SK-N-SH (cell line): ENCODE results near the gene ADGRL4. TPM values are rescaled to one million over a fixed set of nuclear protein-coding genes. Genes with fewer than 3 reads are reported as not detected.

Experiments used
- CTCF ChIA-PET: fragments of 300-600, 350-600 bp; formaldehyde crosslinking; extraction: SDS; loops from one replicate; lab custom pipeline; 2021; lab: Yijun Ruan, JAX
- POLR2A ChIA-PET: fragments of 350-600 bp; sonication (Branson Sonifier 250); formaldehyde crosslinking; extraction: SDS; loops from one replicate; lab custom pipeline; 2020; ENCODE audit warnings: antibody characterized with exemption, inconsistent platforms; lab: Yijun Ruan, JAX
- DNase-seq: peaks from one replicate; pipeline ENCODE4 v3.0.0; 2012
- H2AFZ ChIP-seq: fragments of 200-600 bp; sonication (generic); 2 replicates; pipeline ENCODE4 v1.8.1; 2016; ENCODE audit warnings: antibody characterized with exemption, mild to moderate bottlenecking, low read depth
- H3F3A ChIP-seq: fragments of 200-600 bp; sonication (generic); replicated peaks from 2 replicates; pipeline ENCODE3; 2016; ENCODE audit warnings: antibody characterized with exemption, mild to moderate bottlenecking; ENCODE audit not compliant: insufficient read depth
- H3K27ac ChIP-seq, 2 experiments: fragments of 200-500 bp in 1 of 2; fragments of 200-600 bp in 1 of 2; sonication (Bioruptor generic) in 1 of 2; sonication (generic), shearing (Covaris generic) in 1 of 2; 2 replicates each; pipeline versions ENCODE4 v1.5.1 to v1.6.1; 2014 to 2016; ENCODE audit warnings: low read depth in 2 of 2, inconsistent platforms in 1 of 2, low read length in 1 of 2, mild to moderate bottlenecking in 1 of 2, mixed read lengths in 1 of 2
- H3K27me3 ChIP-seq: fragments of 200-600 bp; sonication (generic), shearing (Covaris generic); 2 replicates; pipeline ENCODE4 v1.6.1; 2016; ENCODE audit warnings: mixed run types; ENCODE audit not compliant: insufficient read depth
- H3K36me3 ChIP-seq, 2 experiments: fragments of 200-500 bp in 1 of 2; fragments of 200-600 bp in 1 of 2; sonication (Bioruptor generic) in 1 of 2; sonication (generic) in 1 of 2; replicated peaks in 1 of 2; 2 replicates each; pipeline versions ENCODE3 to v1.5.1; 2014 to 2016; ENCODE audit warnings: low read length in 1 of 2, mild to moderate bottlenecking in 1 of 2; ENCODE audit not compliant: insufficient read depth in 2 of 2, control insufficient read depth in 1 of 2
- H3K4me1 ChIP-seq, 2 experiments: fragments of 200-500 bp in 1 of 2; fragments of 200-600 bp in 1 of 2; sonication (Bioruptor generic) in 1 of 2; sonication (generic), shearing (Covaris generic) in 1 of 2; 2 replicates each; pipeline versions ENCODE4 v1.5.1 to v1.6.1; 2014 to 2016; ENCODE audit warnings: low read depth in 1 of 2, low read length in 1 of 2, mixed run types in 1 of 2; ENCODE audit not compliant: insufficient read depth in 2 of 2, control insufficient read depth in 1 of 2
- H3K4me2 ChIP-seq: fragments of 200-600 bp; sonication (generic), shearing (Covaris generic); 2 replicates; pipeline ENCODE4 v1.6.1; 2017; ENCODE audit warnings: mixed run types
- H3K4me3 ChIP-seq, 2 experiments: fragments of 200-500 bp in 1 of 2; fragments of 200-600 bp in 1 of 2; sonication (Bioruptor generic) in 1 of 2; sonication (generic), shearing (Covaris generic) in 1 of 2; 2 replicates each; pipeline versions ENCODE4 v1.5.1 to v1.8.1; 2014 to 2016; ENCODE audit warnings: low read depth in 2 of 2, inconsistent platforms in 1 of 2, low read length in 1 of 2, mild to moderate bottlenecking in 1 of 2, mixed read lengths in 1 of 2, moderate library complexity in 1 of 2
- H3K79me2 ChIP-seq: fragments of 200-600 bp; sonication (generic); 2 replicates; pipeline ENCODE4 v1.8.1; 2017; ENCODE audit warnings: mild to moderate bottlenecking; ENCODE audit not compliant: insufficient read depth
- H3K9ac ChIP-seq: fragments of 200-600 bp; sonication (generic); 2 replicates; pipeline ENCODE4 v1.6.1; 2017; ENCODE audit warnings: mixed run types
- H3K9me2 ChIP-seq: fragments of 200-600 bp; sonication (generic); 2 replicates; pipeline ENCODE4 v1.6.1; 2017; ENCODE audit warnings: mixed run types
- H3K9me3 ChIP-seq: fragments of 200-600 bp; sonication (generic); 2 replicates; pipeline ENCODE4 v1.6.1; 2017; ENCODE audit warnings: mixed run types, mild to moderate bottlenecking, moderate library complexity
- H4K20me1 ChIP-seq: fragments of 200-600 bp; sonication (generic); 2 replicates; pipeline ENCODE4 v1.6.1; 2017; ENCODE audit warnings: mild to moderate bottlenecking, mixed run types; ENCODE audit not compliant: insufficient read depth
- CHD2 ChIP-seq: fragments of 150-350 bp; IDR thresholded peaks from 2 replicates; pipeline ENCODE4 v1.6.1; 2018; ENCODE audit warnings: low read length; ENCODE audit not compliant: partially characterized antibody
- ELF1 ChIP-seq: IDR thresholded peaks from 2 replicates; pipeline ENCODE4 v1.4.0; 2012
- EP300 ChIP-seq, 2 experiments: IDR thresholded peaks; 2 replicates each; pipeline versions ENCODE4 v1.4.0 to v1.6.1; 2012; ENCODE audit warnings: borderline replicate concordance in 1 of 2, low read depth in 1 of 2, low read length in 1 of 2
- FOSL2 ChIP-seq: IDR thresholded peaks from 2 replicates; pipeline ENCODE4 v1.4.0; 2012; ENCODE audit warnings: low read depth, mild to moderate bottlenecking, moderate library complexity, borderline replicate concordance
- FOXJ3 ChIP-seq: sonication (generic); formaldehyde crosslinking; IDR thresholded peaks from 2 replicates; pipeline ENCODE4 v1.5.1; 2020; ENCODE audit warnings: mild to moderate bottlenecking, missing genetic modification reagents
- GABPA ChIP-seq: IDR thresholded peaks from 2 replicates; pipeline ENCODE4 v1.4.0; 2012; ENCODE audit warnings: low read depth, mild to moderate bottlenecking
- GATA2 ChIP-seq: sonication (generic); formaldehyde crosslinking; IDR thresholded peaks from 2 replicates; pipeline ENCODE4 v1.5.0; 2020; ENCODE audit warnings: mild to moderate bottlenecking, missing genetic modification reagents
- MEF2A ChIP-seq: IDR thresholded peaks from 2 replicates; pipeline ENCODE4 v1.4.0; 2012; ENCODE audit warnings: low read depth, borderline replicate concordance
- MXI1 ChIP-seq: IDR thresholded peaks from 2 replicates; pipeline ENCODE4 v1.6.1; 2012; ENCODE audit warnings: mild to moderate bottlenecking, low read depth, low read length, improper control_type of control experiment
- NFIC ChIP-seq: IDR thresholded peaks from 2 replicates; pipeline ENCODE4 v1.4.0; 2012; ENCODE audit warnings: borderline replicate concordance
- NRF1 ChIP-seq: IDR thresholded peaks from 2 replicates; pipeline ENCODE4 v1.6.1; 2012; ENCODE audit warnings: low read depth, mild to moderate bottlenecking, low read length
- POLR2AphosphoS5 ChIP-seq: IDR thresholded peaks from 2 replicates; pipeline ENCODE4 v1.6.1; 2012; ENCODE audit warnings: low read depth, low read length
- RAD21 ChIP-seq: IDR thresholded peaks from 2 replicates; pipeline ENCODE4 v1.6.1; 2012; ENCODE audit warnings: mild to moderate bottlenecking, low read length
- RFX5 ChIP-seq: IDR thresholded peaks from 2 replicates; pipeline ENCODE4 v1.6.1; 2012; ENCODE audit warnings: mild to moderate bottlenecking, improper control_type of control experiment, low read length
- RXRA ChIP-seq: IDR thresholded peaks from 2 replicates; pipeline ENCODE4 v1.4.0; 2012; ENCODE audit warnings: low read depth, mild to moderate bottlenecking, borderline replicate concordance
- SMC3 ChIP-seq: IDR thresholded peaks from 2 replicates; pipeline ENCODE4 v1.6.1; 2012; ENCODE audit warnings: low read depth, low read length, improper control_type of control experiment
- TAF1 ChIP-seq: IDR thresholded peaks from 2 replicates; pipeline ENCODE4 v1.6.1; 2012; ENCODE audit warnings: low read depth, mild to moderate bottlenecking, low read length, moderate library complexity, borderline replicate concordance
- TCF12 ChIP-seq: IDR thresholded peaks from 2 replicates; pipeline ENCODE4 v1.4.0; 2012
- WGBS: methylation state at CpG from one replicate; pipeline ENCODE4 v1.1.6; 2017; ENCODE audit warnings: low lambda C conversion rate; 5-methylcytosine and 5-hydroxymethylcytosine counted together
- polyA plus RNA-seq, 3 experiments: library from polyadenylated mRNA; depleted of rRNA; stranded (reverse); fragments of >200 nt; gene quantifications; 2 replicates each; pipeline ENCODE4 v1.2.3, GENCODE V29; 2012
- TF ChIP-seq, protein P1 (sequence below): IDR thresholded peaks from 2 replicates; pipeline ENCODE4 v1.4.0; 2012; ENCODE audit warnings: low read depth, borderline replicate concordance
- TF ChIP-seq, protein P2 (sequence below): fragments of 150-350 bp; IDR thresholded peaks from 2 replicates; pipeline ENCODE4 v1.6.1; 2017; ENCODE audit warnings: antibody characterized with exemption, low read length, low read depth, borderline replicate concordance
- TF ChIP-seq, protein P3 (sequence below): IDR thresholded peaks from 2 replicates; pipeline ENCODE4 v1.4.0; 2012; ENCODE audit warnings: low read depth
- TF ChIP-seq, protein P4 (sequence below): IDR thresholded peaks from 2 replicates; pipeline ENCODE4; 2012
- TF ChIP-seq, protein P5 (sequence below): IDR thresholded peaks from 2 replicates; pipeline ENCODE4 v1.6.1; 2012; ENCODE audit warnings: mild to moderate bottlenecking, low read depth, low read length, moderate library complexity

Gene ADGRL4
- polyA plus RNA-seq, 1 of the 3 experiments (the other 2 are of a cell fraction) = 0.30 TPM

DNA sequence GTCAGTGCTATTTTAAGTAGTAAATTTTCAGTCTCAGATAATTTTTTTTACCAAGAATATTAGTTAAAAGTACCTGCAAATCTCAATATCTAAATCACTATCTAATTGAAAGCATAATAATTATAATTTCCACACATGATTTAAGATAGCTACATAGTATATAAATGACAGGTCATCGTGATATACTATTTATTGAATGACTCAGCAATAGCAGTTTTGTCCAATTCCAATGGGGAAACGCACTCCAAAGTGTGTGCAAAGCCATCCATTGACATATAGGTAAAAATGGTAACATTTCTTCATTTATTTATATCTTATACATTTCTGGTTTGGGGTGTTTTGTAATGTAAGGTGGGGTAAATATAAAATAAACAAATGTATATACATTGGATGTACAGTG is 19.5 kb downstream of the ADGRL4 start:
- CTCF ChIA-PET = no interaction called here
- Histone ChIP-seq H3K4me1 (no peaks in the 10 kb centered on the region), H3K36me3 (no peaks in the 10 kb centered on the region), H3K4me3 (no peak overlapping the region), H3F3A (no peaks in the 10 kb centered on the region), H3K27ac (no peak overlapping the region), H3K4me2 (no peak overlapping the region), H3K27me3 (no peaks in the 10 kb centered on the region), H3K9me2 (no peaks in the 10 kb centered on the region), H4K20me1 (no peaks in the 10 kb centered on the region), H2AFZ (no peak overlapping the region), H3K9ac (no peak overlapping the region), H3K9me3 (no peaks in the 10 kb centered on the region), H3K79me2 (no peaks in the 10 kb centered on the region)
- POLR2A ChIA-PET = no interaction called here
- TF ChIP-seq EP300 (IDR thresholded peaks at IDR 0.05; ENCODE audit: borderline replicate concordance in 1 of 2, low read depth in 1 of 2, low read length in 1 of 2) (no peak), TCF12 (no peak), POLR2AphosphoS5 (no peak), RXRA (no peak), FOSL2 (no peak), ELF1 (no peak), CHD2 (no peak), GABPA (no peak), RAD21 (no peak), NFIC (no peak)
- TF ChIP-seq, protein P1, sequence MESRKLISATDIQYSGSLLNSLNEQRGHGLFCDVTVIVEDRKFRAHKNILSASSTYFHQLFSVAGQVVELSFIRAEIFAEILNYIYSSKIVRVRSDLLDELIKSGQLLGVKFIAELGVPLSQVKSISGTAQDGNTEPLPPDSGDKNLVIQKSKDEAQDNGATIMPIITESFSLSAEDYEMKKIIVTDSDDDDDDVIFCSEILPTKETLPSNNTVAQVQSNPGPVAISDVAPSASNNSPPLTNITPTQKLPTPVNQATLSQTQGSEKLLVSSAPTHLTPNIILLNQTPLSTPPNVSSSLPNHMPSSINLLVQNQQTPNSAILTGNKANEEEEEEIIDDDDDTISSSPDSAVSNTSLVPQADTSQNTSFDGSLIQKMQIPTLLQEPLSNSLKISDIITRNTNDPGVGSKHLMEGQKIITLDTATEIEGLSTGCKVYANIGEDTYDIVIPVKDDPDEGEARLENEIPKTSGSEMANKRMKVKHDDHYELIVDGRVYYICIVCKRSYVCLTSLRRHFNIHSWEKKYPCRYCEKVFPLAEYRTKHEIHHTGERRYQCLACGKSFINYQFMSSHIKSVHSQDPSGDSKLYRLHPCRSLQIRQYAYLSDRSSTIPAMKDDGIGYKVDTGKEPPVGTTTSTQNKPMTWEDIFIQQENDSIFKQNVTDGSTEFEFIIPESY = no peak
- TF ChIP-seq, protein P2, sequence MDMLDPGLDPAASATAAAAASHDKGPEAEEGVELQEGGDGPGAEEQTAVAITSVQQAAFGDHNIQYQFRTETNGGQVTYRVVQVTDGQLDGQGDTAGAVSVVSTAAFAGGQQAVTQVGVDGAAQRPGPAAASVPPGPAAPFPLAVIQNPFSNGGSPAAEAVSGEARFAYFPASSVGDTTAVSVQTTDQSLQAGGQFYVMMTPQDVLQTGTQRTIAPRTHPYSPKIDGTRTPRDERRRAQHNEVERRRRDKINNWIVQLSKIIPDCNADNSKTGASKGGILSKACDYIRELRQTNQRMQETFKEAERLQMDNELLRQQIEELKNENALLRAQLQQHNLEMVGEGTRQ = no peak
- TF ChIP-seq, protein P3, sequence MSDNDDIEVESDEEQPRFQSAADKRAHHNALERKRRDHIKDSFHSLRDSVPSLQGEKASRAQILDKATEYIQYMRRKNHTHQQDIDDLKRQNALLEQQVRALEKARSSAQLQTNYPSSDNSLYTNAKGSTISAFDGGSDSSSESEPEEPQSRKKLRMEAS = no peak
- TF ChIP-seq, protein P4, sequence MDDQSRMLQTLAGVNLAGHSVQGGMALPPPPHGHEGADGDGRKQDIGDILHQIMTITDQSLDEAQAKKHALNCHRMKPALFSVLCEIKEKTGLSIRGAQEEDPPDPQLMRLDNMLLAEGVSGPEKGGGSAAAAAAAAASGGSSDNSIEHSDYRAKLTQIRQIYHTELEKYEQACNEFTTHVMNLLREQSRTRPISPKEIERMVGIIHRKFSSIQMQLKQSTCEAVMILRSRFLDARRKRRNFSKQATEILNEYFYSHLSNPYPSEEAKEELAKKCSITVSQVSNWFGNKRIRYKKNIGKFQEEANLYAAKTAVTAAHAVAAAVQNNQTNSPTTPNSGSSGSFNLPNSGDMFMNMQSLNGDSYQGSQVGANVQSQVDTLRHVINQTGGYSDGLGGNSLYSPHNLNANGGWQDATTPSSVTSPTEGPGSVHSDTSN = no peak
- 53% methylated on average over 2 of the region's 2 CpGs for WGBS
- DNase-seq = no peak

DNA sequence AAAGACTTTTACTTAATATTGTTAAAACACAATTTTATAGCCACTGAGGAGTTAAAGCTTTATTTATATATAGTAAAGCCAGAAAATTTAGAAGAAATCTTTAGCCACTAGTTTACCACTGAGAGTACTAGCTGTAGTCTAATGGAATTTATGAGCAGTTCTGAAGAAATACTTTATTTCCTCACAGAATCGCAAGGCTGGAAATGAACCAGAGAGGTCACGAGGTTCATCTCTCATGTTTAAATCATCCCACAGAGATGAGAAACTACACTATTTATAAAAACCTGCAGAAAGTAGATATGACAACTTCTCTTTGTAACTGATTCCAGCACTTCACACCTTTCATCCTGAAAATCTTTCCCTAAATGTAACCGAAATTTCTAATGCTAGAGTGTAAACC is 26.0 kb downstream of the ADGRL4 start:
- no peaks in the 10 kb centered on the region for H3K27me3 ChIP-seq
- H2AFZ ChIP-seq = no peak overlapping the region; the same call in 1 of the 2 replicates
- ChIA-PET CTCF (no interaction called here), POLR2A (no interaction called here)
- H3F3A ChIP-seq = no peaks in the 10 kb centered on the region
- no peaks in the 10 kb centered on the region for H4K20me1 ChIP-seq
- H3K79me2 ChIP-seq = no peaks in the 10 kb centered on the region
- no peaks in the 10 kb centered on the region for H3K36me3 ChIP-seq
- no peak overlapping the region for H3K9ac ChIP-seq
- H3K9me3 ChIP-seq = no peaks in the 10 kb centered on the region
- no peak overlapping the region for H3K27ac ChIP-seq
- H3K4me1 ChIP-seq = no peaks in the 10 kb centered on the region
- H3K9me2 ChIP-seq = no peaks in the 10 kb centered on the region
- H3K4me3 ChIP-seq = no peak overlapping the region
- H3K4me2 ChIP-seq = no peak overlapping the region
- WGBS = 87% methylated on average over 3 of the region's 3 CpGs
- no peak for DNase-seq
- TF ChIP-seq MEF2A (no peak), FOXJ3 (CRISPR knock-in tag) (no peak), RFX5 (no peak), EP300 (IDR thresholded peaks at IDR 0.05; ENCODE audit: borderline replicate concordance in 1 of 2, low read depth in 1 of 2, low read length in 1 of 2) (no peak), SMC3 (no peak), MXI1 (no peak), TAF1 (no peak), GATA2 (CRISPR knock-in tag) (no peak), NRF1 (no peak), ELF1 (no peak), RXRA (no peak)
- TF ChIP-seq, protein P5, sequence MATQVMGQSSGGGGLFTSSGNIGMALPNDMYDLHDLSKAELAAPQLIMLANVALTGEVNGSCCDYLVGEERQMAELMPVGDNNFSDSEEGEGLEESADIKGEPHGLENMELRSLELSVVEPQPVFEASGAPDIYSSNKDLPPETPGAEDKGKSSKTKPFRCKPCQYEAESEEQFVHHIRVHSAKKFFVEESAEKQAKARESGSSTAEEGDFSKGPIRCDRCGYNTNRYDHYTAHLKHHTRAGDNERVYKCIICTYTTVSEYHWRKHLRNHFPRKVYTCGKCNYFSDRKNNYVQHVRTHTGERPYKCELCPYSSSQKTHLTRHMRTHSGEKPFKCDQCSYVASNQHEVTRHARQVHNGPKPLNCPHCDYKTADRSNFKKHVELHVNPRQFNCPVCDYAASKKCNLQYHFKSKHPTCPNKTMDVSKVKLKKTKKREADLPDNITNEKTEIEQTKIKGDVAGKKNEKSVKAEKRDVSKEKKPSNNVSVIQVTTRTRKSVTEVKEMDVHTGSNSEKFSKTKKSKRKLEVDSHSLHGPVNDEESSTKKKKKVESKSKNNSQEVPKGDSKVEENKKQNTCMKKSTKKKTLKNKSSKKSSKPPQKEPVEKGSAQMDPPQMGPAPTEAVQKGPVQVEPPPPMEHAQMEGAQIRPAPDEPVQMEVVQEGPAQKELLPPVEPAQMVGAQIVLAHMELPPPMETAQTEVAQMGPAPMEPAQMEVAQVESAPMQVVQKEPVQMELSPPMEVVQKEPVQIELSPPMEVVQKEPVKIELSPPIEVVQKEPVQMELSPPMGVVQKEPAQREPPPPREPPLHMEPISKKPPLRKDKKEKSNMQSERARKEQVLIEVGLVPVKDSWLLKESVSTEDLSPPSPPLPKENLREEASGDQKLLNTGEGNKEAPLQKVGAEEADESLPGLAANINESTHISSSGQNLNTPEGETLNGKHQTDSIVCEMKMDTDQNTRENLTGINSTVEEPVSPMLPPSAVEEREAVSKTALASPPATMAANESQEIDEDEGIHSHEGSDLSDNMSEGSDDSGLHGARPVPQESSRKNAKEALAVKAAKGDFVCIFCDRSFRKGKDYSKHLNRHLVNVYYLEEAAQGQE = no peak
